HT-29 (cell line): ENCODE data around the gene HS3ST4. TPM values are rescaled to one million over a fixed set of nuclear protein-coding genes. Genes with fewer than 3 reads are reported as not detected.
"Not testable (repeated sequence)": the region's sequence is repeated elsewhere in the genome, so short reads cannot be mapped to it uniquely, and the experiment has no call there.

Experiments used
- DNase-seq: peaks from one replicate; pipeline ENCODE4 v3.0.0-alpha.2; 2015; ENCODE audit warnings: low spot score
- total RNA-seq: library from RNA; depleted of rRNA; stranded (reverse); fragments of >200 nt; shearing (Covaris generic); gene quantifications from 2 replicates; pipeline ENCODE4 v1.2.3, GENCODE V29; 2014

The HS3ST4 gene
- total RNA-seq, 1 experiment from 2014 or later: not detected

DNA sequence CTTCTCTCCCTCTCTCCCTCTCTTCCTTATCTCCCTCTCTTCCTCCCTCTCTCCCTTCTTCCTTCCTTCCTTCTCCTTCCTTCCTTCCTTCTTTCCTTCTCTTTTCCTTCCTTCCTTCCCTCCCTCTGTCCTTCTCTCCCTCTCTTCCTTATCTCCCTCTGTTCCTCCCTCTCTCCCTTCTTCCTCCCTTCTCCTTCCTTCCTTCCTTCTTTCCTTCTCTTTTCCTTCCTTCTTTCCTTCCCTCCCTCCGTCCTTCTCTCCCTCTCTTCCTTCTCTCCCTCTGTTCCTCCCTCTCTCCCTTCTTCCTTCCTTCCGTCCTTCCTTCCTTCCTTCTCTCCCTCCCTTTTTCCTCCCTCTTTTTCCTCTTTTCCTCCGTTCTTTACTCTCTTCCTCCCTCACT is 38.6 kb downstream of the HS3ST4 start:
- DNase-seq: no peak

DNA sequence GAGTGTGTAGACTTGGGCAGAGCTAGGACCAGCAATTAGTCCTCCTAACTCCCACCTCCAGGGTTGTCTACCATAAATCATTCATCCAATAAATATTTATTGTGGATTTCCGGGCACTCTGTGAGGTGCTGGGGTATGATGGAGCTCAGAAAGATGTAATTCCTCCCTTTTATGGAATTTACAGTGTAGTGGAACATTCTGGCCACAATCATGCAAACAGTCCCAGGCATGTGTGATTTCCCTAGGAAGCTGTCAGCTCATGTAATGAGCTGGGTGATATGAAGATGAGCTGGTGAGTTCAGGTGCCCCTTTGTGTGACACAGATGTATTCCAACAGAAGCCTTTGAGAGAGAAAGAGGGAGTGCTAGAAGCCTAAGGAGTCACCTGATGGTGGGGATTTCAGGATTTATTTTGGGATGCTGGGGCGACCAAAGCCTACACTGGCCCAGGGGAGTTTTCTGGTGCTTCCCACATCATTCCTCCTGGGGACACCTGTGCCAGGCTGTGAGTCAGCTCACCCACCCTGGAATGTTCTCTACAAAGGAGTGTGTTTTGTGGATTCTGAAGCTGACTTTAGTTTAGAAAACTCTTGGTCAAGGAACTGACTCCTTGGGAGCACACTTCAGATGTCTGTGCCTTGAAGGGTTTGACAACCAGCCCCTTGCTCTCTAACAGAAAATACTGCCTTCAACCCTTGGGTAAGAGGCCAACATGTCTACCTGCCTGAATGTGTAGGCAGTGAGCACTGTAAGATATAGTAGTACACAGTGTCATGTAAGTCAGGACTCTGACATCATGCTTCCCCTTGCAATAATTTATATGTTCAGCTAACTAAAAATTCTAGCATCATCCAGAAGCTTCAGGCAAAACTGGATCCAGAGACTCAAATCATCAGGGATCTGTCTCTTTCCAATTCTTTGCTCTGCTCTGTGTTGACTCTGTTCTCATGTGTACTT is 42.9 kb downstream of the HS3ST4 start:
- no peak for DNase-seq

DNA sequence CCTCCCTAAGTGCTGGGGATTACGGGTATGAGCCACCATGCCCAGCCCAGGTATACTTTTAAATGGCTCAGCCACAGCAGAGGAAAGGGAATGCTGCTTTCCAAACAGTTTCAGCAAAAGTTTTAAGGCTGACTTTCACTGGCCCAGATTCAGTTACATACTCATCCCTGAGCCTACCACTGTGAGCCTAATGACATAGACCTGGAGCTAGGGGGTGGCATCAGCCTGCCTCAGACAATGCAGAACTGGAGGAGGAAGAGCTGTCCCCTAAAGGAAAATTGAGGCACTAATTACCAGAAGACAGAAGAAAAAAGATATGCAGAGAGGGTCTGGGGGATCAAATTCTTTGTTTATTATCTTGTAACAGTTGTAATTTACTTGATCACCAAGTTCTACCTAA is 43.9 kb downstream of the HS3ST4 start:
- DNase-seq: no peak

DNA sequence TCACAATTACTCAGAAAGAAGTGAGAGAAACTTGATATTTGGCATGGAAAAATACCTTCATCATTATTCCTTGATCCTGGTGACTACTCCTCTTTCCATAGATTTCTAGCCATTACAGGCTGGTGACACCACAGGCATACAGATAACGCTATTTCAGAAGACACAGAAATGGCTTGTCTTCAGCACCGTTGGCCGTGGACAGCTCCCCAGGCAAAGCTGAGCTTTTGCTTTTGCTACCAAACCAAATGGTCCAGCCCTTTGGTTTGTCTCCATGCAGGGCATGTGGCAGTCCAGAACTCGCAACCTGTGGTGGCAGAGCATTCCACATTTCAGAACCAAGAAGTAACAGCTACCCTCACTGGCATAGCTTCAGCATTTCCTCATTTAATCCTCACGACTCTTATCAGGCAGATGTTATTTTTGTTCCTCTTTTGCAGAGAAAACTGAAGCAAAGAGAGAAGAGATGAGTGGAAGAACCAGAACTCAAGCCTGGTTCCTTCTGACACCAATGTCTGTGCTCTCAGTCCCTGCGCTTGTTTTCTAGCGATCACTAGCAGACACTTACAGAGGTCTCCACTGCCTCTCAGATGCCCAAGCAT is 55.5 kb downstream of the HS3ST4 start:
- peak; percentile 6 for DNase-seq

DNA sequence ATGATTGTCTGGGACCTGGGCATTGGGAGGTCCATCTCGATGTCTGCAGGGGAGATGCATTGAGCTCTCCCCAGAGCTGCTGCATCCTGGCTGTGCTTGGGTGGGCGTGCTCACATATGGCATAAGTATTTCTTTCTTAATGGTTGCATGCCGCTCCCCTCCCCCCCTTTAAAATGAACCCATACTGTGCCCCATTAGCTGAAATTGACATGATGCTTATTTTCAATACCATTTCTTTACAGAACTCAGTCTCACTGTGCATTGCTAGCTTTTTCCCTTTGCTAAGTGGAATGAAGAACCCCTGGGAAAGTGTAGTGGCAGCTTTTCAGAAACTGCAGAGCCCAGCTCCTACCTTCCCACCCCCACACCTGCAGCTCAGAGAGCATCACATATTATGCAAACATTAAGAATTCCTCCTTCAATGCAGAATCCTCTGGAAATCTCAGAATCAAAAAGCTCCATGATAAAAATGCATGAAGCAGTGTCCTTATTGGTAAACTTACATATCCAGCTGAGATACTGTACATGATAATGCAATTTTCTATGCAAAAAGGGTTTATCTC is 56.4 kb downstream of the HS3ST4 start:
- DNase-seq: no peak

DNA sequence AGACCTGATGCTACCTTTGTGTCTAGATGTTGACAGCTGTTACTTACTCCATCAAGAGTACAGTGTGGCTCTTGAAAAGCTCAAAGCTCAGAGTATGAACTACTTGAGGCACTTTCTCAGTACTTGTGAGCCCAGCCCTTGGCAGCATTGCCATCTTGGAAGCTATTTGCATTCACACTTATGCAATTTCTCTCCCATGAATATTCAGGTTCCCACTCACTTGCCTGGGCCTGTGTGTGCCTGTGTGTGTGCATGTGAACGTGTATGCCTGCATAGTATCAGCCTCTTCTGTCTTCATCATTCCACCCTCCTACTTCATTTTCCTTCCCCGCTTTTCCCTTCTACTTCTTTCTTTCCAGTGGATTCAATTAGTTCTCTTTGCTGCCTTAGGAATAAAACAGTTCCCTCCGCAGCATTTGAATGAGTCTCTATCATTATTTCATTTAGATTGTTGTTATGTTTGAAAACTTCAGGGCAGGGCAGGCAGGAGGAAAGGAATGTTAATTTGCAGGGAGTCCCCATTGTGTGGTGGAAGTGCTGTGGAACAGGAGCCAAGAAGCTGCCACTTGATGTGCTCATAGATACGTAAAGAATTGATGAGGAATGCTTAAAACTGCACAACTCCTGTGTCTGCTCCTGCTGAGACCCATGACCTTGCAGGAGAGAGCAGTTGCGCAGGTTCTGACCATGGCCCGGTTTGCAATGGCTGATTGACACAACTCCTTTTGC is 58.9 kb downstream of the HS3ST4 start:
- DNase-seq: no peak

DNA sequence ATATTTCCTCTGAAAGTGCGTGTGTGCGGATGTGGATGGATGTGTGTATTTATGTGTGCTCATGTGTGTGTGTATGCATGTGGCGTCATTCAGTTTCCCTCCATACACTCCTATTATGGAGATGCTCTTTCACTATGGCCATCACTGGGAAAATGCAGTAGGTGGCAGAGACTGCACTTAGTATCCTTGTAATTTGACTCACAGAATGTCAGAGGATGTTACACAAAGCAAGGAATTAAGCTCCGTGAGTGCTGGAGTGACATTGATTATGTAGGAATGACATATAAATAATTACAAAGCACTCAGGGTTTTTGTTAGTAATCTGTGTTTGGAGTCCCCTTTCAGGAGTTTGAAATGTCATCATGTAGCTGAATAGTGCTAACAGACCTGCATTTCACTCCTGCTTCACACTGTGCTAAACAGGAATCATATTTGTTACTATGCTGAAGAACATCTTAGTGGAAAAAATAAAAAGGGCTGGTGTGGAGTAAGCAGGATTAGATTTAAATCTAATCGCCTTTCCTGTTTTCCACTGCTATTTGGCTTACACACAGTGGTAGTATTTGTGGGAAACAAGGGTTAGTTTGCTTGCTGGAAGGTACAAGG is 59.6 kb downstream of the HS3ST4 start:
- DNase-seq: no peak

DNA sequence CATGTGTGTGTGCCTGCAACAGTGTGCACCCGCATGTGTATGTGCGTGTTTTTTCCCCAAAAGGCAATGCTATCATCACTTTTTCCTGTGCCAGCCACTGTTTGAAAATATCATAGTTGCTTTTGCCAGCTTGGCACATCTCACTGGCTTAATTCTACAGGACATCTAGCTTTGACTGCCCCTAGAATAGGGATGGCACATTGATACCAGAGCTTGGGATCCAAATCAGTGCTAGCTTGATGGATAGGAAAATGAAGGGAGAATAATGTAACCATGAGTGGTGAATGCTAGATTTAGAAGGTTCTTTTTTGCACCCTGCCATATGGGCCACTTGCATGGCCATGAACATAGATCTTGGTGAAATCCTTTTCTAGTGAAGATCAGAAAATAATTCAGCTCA is 72.7 kb downstream of the HS3ST4 start:
- no peak for DNase-seq

DNA sequence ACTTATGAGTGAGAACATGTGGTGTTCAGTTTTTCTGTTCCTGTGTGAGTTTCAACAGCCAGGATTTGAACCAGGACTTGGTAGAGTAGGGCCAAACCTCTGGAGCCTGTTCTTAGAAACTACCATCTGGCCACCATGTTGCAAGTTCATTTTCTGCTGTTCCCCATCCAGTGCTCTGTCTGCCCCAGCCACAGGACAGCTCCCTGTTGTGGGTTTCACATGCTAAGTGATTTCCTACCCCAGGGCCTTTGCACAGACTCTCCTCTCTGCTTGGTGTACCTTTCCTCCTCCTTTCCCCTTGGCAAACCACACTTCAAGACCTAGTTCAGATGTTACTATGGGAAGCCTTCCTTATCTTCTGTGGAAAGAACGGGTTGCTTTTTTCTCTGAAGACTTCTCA is 79.5 kb downstream of the HS3ST4 start:
- no peak for DNase-seq

DNA sequence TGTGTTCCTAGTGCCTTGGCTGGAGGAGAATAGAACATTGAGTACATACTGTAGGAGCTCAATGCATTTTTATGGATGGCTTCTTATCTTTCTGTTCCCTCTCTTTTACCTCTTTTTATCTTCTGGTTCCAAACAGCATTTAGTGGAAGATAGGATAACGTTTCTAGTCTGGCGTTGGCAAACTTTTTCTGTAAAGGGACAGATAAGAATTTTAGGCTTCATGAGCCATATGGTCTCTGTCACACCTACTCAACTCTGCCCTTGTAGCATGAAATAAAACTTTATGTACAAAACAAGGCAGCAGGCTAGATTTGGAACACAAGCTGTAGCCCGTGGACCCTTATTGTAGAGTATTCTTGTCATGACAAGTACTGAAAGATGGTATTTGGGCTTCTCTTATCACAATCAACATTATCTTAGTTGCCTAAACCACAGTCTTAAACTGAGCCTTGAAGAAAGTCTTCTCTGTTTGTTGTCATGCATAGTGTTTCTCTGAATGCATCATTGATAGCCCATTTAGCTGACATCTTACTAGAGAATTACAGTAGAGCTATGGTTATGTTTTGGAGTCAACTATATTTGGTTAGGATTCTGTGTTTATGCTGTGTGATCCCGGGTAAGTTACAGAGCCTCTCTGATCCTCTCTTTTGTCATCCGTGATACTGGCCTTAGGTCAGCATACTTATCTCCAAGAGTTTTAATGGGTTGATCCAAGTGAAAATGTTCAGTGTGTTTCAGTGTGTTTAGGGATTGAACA is 80.2 kb downstream of the HS3ST4 start:
- no peak for DNase-seq

DNA sequence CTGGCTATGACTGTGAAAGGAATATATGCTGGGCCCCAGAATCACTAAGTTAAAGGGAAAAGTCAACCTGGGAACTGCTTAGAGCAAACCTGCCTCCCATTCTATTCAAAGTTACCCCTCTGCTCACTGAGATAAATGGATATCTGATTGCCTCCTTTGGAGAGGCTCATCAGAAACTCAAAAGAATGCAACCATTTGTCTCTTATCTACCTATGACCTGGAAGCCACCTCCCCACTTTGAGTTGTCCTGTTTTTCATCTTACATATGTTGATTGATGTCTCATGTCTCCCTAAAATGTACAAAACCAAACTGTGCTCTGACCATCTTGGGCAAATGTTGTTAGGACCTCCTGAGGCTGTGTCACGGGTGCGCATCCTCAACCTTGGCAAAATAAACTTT is 84.5 kb downstream of the HS3ST4 start:
- DNase-seq: not testable (repeated sequence)

DNA sequence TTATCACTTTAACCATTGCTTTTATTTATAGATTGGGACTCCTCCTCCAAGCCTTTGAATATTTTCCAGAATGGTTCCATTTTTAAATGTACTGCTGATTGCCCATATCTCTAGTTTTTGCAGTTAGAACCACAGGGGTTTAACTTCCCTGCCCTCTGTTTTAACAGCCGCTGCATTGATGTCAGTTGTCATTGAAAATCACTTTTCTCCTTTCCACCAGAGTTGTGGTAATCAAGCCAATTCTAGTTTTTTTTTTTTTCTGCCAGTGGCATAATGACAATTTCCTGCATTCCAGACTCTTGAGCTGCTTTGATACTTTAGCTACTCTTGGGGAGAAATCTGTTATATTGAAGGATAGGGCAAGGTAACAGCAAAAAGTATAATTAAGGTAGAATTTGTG is 91.5 kb downstream of the HS3ST4 start:
- no peak for DNase-seq

DNA sequence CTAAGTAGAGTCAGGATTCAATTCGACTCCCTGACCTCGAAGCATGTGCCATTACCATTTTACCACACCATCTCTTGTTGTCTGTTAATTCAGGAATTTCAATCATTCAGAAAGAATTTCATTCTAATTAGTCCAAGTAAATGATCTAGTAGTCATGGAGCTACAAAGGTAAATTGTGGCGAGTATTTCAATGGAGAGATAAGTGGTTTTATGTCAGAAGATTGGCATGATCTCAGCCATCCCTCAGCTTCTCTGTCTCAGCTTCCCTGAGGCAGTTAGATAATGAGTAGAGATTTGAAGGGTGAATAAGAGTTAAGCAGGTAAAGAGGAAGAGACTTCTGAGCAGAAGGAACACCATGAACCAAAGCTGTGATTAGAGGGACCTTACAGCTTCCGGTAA is 93.6 kb downstream of the HS3ST4 start:
- DNase-seq: no peak

DNA sequence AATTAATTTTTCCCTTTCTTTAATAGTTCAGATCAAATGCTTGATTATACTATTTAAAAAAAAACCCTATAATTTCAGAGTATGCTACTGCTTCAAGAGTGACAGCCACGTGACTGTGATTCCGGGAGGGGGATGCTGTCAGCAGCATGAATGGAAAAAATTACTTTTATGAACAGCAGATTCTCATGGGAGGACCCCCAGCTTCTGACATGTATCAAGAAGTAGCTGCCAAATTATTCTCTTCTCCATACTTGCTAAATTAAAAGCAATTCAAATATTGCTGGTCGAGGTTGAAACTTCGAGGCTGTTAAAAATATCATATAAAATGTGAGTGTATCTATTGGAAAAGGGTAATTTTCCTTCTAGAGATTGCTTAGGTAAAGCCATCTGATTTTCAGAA is 95.0 kb downstream of the HS3ST4 start:
- DNase-seq: no peak

DNA sequence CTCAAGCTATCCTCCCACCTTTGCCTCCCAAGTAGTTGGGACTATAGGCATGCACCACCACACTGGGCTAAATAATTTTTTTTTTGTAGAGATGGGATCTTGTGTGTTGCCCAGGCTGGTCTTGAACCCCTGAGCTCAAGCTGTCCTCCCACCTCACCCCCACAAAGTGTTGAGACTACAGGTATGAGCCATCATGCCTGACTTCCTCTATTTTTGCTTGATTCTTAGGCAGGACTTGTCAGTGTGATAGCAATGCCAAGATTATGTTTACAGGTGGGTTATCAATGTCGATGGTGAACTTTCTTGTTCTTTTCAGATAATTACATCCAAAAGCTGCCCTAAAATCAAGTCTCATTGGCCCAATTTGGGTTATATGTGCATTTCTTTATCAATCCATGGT is 96.9 kb downstream of the HS3ST4 start:
- no peak for DNase-seq

DNA sequence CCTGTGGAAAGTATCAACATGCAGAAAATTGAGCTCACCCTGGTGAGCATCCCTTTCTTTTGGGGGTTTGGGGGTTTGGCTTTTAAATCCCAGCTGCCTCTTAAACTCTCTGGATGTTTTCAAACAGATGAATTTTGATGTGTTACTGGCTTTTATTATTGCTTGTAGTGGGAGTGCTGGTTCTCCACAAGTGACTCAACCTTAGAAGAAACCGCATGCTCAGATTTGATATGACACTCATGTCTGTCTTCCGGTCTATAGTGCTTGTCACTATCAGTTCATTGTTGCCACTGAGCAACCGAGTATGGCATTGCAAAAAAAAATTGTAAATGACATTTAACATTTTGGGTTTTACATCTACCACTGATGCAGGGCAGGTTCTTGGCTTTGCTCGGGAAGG is 104.5 kb downstream of the HS3ST4 start:
- no peak for DNase-seq

DNA sequence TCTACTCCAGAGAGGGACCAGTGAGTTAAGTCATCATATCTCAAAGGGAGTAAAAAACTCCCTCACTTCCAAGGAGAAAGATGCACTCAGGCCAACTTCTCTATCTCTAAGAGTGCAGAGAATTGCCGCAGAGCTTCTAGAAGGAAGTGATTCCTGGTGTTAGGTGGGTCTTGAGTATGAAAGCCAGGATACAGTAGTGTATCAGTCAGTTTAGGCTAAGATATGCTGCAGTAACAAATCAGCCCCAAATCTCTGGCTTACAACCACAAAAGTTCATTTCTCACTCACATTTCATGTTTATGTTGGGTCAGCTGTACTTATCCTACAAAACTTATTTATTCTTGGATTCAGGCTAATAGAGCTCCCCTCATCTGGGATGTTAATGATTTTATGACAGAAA is 106.3 kb downstream of the HS3ST4 start:
- DNase-seq: no peak

DNA sequence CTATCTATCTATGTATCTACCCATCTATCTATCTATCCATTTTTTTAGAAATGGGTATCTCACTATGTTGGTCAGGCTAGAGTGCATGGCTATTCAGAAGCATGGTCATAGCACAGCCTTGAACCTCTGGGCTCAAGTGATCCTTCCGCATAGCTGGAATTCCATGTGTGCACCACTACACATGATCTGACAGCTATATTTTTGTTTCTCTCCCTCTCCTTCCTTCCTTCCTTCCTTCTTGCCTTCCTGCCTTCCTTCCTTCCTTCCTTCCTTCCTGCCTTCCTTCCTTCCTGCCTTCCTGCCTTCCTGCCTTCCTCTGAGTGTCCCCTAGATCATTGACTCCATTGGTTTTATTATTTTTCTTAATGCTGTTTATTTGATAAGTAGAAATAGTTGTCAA is 108.1 kb downstream of the HS3ST4 start:
- DNase-seq: no peak

DNA sequence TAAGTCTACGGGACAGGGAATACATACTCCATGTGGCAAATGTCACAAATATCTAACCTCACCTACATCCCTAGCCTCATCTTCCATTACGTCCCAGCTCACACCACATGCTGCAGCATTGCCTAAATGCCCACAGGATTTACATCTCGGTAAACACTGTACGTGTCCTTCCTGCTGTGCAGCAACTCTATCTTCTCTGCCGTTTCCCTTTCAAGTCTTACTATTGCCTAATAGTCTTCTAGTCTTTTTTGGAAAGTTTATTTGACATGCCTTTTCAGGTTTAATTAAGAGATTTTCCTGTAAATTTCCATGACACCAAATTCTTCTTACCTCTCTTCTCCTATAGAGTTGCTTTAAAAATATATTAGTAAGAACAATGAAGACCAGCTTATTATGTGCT is 120.5 kb downstream of the HS3ST4 start:
- no peak for DNase-seq

DNA sequence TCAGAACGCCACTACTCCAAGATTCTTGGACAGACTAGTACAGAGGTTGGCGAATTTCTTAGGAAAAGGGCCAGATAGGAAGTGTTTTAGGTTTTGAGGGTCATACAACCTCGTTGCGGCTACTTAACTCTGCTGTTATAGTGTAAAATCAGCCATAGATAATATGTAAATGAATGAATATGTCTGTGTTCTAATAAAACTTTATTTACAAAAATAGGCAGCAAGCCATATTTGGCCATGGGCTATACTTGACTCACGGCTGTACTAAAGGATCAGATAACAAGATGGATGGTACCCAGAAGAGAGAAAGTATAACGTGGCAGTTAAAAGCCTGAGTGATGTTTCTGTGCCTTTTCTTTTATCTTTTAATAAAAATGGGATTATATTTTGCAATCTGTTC is 125.5 kb downstream of the HS3ST4 start:
- DNase-seq: no peak

DNA sequence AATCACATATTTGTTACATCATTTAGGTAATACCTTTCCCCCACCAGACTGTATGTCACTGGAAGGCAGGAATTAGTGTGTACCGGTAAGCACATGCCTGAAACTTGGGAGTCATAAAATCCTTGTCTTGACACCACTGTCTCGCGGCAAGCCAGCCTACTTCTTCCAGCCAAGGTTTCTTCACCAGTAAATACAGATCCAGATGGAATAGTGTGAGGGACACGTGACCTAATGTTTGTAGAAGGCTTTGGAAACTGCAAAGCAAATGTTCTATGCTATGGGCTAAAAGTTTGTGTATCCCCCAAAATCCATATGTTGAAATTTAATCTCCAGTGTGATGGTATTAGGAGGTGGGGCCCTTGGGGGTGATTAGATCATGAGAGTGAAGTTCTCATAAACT is 126.1 kb downstream of the HS3ST4 start:
- no peak for DNase-seq
